Upper lobe of right lung (tissue), 1 donor: ENCODE measurements around the gene NKX2-1. TPM values are rescaled to one million over a fixed set of nuclear protein-coding genes. Genes with fewer than 3 reads are reported as not detected.

Experiments
- ATAC-seq: fragments of 200-7000 bp; cut with Tn5 transposase; one replicate; pipeline ENCODE4 v1.9.1; 2020; ENCODE audit warnings: mild to moderate bottlenecking, moderate library complexity
- DNase-seq: peaks from one replicate; pipeline ENCODE4 v3.0.0-alpha.2; 2020
- H3K27ac ChIP-seq: fragments of 200-600 bp; one replicate; pipeline ENCODE4 v1.8.0; 2022
- H3K27me3 ChIP-seq: fragments of 200-600 bp; one replicate; pipeline ENCODE4 v1.8.0; 2022; ENCODE audit warnings: mild to moderate bottlenecking
- H3K36me3 ChIP-seq: fragments of 200-600 bp; one replicate; pipeline ENCODE4 v1.8.0; 2022
- H3K4me1 ChIP-seq: fragments of 200-600 bp; one replicate; pipeline ENCODE4 v1.8.0; 2022
- H3K4me3 ChIP-seq: fragments of 200-600 bp; one replicate; pipeline ENCODE4 v1.8.0; 2022; ENCODE audit warnings: mild to moderate bottlenecking
- H3K9me3 ChIP-seq: fragments of 200-600 bp; one replicate; pipeline ENCODE4 v1.8.0; 2022
- intact Hi-C: fragments of 100-400 bp; cut with DNase I; formaldehyde crosslinking; loops from one replicate; pipeline ENCODE4 v1.11.0; 2022
- total RNA-seq: library from RNA; stranded (reverse); fragmentation: NEBNext Ultra II Directional; extraction: Animal tissue kit (Norgen Biotek cat#: 25700); gene quantifications from one replicate; pipeline ENCODE4 v1.2.1, GENCODE V29; 2021
- TF ChIP-seq, protein P1 (sequence below): fragments of 200-600 bp; IDR thresholded peaks from one replicate; pipeline ENCODE4 v1.8.0; 2022; ENCODE audit warnings: antibody characterized with exemption
- donor health status: DM: no; HTN: yes; CAD: no; lungs with severe emphysema.

NKX2-1 gene
- total RNA-seq, 1 donor from 2014 or later: 177 TPM

DNA sequence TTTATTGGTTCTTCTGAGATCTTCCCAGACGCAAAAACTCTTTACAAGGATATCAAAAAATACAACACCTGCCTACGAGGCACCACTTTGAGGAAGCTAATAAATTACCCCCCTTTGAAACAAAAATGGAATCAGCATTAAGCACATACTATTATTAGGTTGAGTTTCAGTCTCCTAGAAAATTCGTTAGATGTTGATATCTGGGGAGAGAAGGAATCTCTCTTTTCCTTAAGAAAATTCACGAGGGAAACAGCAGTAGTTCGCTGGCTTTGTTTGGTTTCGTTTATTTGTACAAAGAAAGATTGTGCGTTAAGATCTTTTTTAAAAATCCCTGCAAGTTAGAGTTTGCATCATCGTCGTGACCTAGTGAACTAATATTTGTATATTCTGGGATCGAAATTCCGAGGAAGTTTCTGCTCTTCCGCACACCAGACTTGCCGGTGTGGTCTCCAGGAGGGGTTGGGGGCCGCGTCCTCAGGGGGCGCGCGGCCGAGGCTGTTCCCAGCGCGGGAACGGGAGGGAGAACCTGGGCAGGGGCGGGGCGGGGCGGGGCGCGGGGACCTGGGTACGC lies 12.1 kb downstream of the NKX2-1 start:
- Histone ChIP-seq H3K27ac (peak overlapping the region; percentile 91), H3K4me1 (no peaks in the 10 kb centered on the region), H3K4me3 (peak overlapping the region; percentile 39), H3K36me3 (no peaks in the 10 kb centered on the region), H3K27me3 (peaks cover 97% of the 10 kb centered on the region), H3K9me3 (no peaks in the 10 kb centered on the region)
- TF ChIP-seq, protein P1, sequence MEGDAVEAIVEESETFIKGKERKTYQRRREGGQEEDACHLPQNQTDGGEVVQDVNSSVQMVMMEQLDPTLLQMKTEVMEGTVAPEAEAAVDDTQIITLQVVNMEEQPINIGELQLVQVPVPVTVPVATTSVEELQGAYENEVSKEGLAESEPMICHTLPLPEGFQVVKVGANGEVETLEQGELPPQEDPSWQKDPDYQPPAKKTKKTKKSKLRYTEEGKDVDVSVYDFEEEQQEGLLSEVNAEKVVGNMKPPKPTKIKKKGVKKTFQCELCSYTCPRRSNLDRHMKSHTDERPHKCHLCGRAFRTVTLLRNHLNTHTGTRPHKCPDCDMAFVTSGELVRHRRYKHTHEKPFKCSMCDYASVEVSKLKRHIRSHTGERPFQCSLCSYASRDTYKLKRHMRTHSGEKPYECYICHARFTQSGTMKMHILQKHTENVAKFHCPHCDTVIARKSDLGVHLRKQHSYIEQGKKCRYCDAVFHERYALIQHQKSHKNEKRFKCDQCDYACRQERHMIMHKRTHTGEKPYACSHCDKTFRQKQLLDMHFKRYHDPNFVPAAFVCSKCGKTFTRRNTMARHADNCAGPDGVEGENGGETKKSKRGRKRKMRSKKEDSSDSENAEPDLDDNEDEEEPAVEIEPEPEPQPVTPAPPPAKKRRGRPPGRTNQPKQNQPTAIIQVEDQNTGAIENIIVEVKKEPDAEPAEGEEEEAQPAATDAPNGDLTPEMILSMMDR: no peak
- intact Hi-C loops: no loop called here
- ATAC-seq: no peak
- DNase-seq: no peak

DNA sequence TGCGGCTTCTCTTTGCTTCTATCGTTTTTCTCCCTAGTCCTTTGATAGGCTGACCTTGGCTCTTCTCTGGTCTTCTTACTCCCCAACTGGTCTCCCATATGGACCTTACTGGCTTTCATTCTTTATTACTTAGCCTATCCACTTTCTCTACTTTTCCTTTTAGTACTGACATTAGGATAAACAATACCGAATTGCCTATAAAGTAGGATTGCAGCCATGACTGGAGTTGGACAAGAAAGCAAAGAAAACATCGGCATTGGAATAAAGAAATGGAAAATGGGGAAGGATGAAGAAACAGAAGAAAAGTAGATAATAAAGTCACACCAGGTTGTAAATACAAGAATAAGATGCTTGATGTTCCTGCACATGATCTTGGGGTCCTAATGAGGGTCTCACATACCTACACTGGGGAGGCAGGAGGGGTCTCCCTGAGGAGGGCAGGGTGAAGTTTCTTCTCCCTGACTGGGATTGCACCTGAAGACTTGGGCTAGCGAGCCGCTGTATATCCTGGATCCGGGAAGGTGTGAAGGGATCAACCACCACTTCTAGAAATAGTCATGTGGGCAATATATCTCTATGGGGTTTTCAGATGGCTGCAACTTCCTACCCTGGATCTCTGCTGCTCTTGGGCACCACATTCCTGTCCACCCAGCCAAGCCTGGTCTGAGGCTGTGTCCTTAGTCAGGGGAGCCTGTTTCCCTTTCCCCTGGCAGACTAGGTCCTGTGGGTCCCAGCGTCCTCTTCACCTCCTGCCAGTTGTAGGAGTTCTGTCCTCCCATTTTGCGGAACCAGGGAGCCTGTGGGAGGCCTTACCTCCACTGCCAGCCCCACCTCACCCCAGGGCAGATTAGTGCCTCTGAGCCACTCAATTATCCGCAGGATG lies 13.1 kb downstream of the NKX2-1 start:
- no peaks in the 10 kb centered on the region for H3K9me3 ChIP-seq
- H3K4me3 ChIP-seq: peak overlapping the region; percentile 39
- H3K27me3 ChIP-seq: peaks cover 98% of the 10 kb centered on the region
- ATAC-seq: peak; percentile 12
- no peaks in the 10 kb centered on the region for H3K36me3 ChIP-seq
- TF ChIP-seq, protein P1: no peak
- intact Hi-C loops: no loop called here
- H3K27ac ChIP-seq: peak overlapping the region; percentile 91
- no peaks in the 10 kb centered on the region for H3K4me1 ChIP-seq
- DNase-seq: peak; percentile 67

DNA sequence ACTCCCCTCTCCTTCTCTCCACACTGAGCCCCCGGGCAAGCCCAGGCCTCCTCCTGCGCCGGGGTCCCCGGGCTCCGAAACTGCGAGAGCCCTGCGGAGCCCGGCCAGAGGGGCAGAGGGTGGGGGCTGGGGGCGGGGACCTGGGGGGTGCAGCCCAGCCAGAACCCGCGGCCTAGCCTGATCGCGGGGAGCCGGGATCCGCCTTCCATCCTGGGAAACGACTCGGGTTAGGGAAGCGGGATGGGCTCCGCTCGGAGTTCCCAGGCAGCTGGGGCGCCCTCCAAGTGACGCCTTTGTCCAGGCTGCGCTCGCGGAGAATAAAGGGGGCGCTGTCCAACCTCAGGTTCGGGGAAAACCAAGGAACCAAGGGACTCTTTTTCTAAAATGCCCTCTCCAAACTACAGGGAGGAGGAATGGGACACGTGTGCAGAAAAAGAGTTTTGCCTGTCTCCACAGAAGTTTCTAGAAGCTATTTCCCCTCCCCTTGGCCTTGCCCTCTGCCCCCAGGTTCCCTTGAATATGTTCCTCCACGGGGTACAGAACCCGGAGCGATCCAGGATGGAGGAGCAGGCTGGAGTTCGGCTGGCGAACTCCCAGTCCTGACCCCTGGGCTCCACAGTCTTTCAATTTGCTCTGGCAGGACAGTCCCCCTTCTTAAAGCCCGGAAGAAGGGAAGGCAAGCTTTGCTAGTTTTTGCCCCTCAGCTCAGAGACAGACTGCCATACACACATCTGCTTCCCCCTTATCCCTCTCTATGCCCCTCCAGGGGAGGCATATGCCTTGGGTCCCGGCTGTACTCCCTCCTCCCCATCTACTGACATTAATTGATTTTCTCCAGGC lies 13.9 kb downstream of the NKX2-1 start:
- H3K36me3 ChIP-seq: no peaks in the 10 kb centered on the region
- TF ChIP-seq, protein P1: no peak
- peak overlapping the region; percentile 39 for H3K4me3 ChIP-seq
- DNase-seq: peak; percentile 78
- H3K27me3 ChIP-seq: peaks cover 94% of the 10 kb centered on the region
- ATAC-seq: peak; percentile 32
- no peaks in the 10 kb centered on the region for H3K9me3 ChIP-seq
- no peaks in the 10 kb centered on the region for H3K4me1 ChIP-seq
- peak overlapping the region; percentile 91 for H3K27ac ChIP-seq
- intact Hi-C loops: no loop called here

DNA sequence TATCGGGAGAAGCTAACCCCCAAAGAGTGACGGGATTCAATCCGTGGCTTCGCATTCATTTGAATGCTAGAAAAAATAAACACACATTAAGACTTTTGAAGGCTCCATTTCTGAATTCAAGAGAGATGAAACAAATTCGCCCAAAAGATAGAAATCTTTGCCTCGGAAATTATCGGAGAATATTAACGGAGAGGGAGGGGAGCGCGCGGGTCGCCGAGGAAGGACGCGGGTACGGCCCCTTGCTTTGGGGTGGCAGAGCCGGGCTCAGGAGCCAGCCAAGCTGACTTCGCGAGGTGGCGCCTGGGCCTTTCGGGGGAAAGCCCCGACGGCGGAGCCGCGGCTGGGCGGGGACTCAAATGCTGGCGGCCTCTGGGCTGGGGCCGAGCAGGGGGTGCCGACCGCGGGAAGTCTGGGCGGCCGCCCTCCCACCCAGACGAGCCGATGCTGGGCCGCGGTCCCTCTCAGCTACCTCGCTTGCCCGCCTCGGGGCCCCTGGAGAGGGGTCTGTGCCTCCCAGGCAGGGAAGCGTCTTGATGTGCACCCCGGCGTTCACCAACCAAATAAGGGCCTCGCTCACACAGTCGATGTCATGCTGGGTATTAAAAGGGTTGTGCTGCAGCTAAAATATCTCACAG lies 14.7 kb downstream of the NKX2-1 start:
- no peaks in the 10 kb centered on the region for H3K36me3 ChIP-seq
- TF ChIP-seq, protein P1: no peak
- peak overlapping the region; percentile 91 for H3K27ac ChIP-seq
- H3K9me3 ChIP-seq: no peaks in the 10 kb centered on the region
- intact Hi-C loops: no loop called here
- H3K27me3 ChIP-seq: peaks cover 89% of the 10 kb centered on the region
- H3K4me1 ChIP-seq: no peaks in the 10 kb centered on the region
- ATAC-seq: peak; percentile 64
- peak; percentile 86 for DNase-seq
- peak overlapping the region; percentile 39 for H3K4me3 ChIP-seq

DNA sequence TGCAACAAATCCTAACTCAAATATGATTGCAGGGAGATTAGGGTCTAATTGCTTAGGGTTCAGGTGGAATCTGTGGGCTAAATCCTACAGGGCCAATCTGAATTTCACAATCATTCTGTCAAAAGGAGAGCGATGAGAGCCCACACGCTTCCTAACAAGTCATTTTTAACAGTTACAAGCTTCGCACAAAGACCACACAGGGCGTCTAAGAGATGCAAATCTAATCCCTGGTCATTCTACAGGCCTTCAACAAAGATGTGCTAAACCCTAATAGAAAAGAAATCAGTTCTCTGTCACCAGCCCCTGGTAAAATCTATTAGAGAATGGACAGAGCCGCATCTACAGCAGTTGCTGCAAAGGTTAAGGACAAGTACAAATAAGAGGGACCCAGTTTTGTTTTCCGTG lies 15.3 kb downstream of the NKX2-1 start:
- H3K27ac ChIP-seq: peak overlapping the region; percentile 91
- H3K4me3 ChIP-seq: peak overlapping the region; percentile 39
- no peaks in the 10 kb centered on the region for H3K4me1 ChIP-seq
- H3K9me3 ChIP-seq: no peaks in the 10 kb centered on the region
- DNase-seq (no peak), ATAC-seq (no peak)
- TF ChIP-seq, protein P1: no peak
- H3K27me3 ChIP-seq: peaks cover 86% of the 10 kb centered on the region
- H3K36me3 ChIP-seq: no peaks in the 10 kb centered on the region
- intact Hi-C loops: no loop called here
